Osteoblast (primary cell): ENCODE results near the gene JAM2. TPM values are rescaled to one million over a fixed set of nuclear protein-coding genes. Genes with fewer than 3 reads are reported as not detected.
A peak's percentile ranks its signal among the peaks of the same experiment; 100 is the strongest.

Source experiments
- DNase-seq: peaks from one replicate; pipeline ENCODE4 v3.0.0; 2011; ENCODE audit warnings: low spot score, mixed read lengths; ENCODE audit not compliant: insufficient read length; ENCODE audit errors: missing footprints
- H2AFZ ChIP-seq: 2 replicates; pipeline ENCODE4 v1.6.0; 2011; ENCODE audit warnings: mild to moderate bottlenecking, low read length
- H3K27ac ChIP-seq: 2 replicates; pipeline ENCODE4 v1.5.1; 2011; ENCODE audit warnings: mild to moderate bottlenecking, low read depth, low read length, moderate library complexity
- H3K27me3 ChIP-seq: 2 replicates; pipeline ENCODE4 v1.6.0; 2012; ENCODE audit warnings: mild to moderate bottlenecking, control low read depth, inconsistent platforms, low read length, moderate library complexity; ENCODE audit not compliant: insufficient read depth
- H3K36me3 ChIP-seq: 2 replicates; pipeline ENCODE4 v1.5.1; 2011; ENCODE audit warnings: mild to moderate bottlenecking, low read length, control low read depth, moderate library complexity; ENCODE audit not compliant: insufficient read depth
- H3K4me1 ChIP-seq: 2 replicates; pipeline ENCODE4 v1.5.1; 2011; ENCODE audit warnings: mild to moderate bottlenecking, low read length, control low read depth, moderate library complexity; ENCODE audit not compliant: insufficient read depth
- H3K4me2 ChIP-seq: 2 replicates; pipeline ENCODE4 v1.6.0; 2011; ENCODE audit warnings: mild to moderate bottlenecking, low read length; ENCODE audit not compliant: insufficient read depth
- H3K4me3 ChIP-seq: fragments of 200-600 bp; sonication (generic); 3 replicates; pipeline ENCODE4 v1.5.1; 2012; ENCODE audit warnings: mild to moderate bottlenecking, low read length, inconsistent platforms; ENCODE audit not compliant: insufficient read depth
- H3K79me2 ChIP-seq: 2 replicates; pipeline ENCODE4 v1.6.0; 2012; ENCODE audit warnings: mild to moderate bottlenecking, low read length, control low read depth, inconsistent platforms; ENCODE audit not compliant: insufficient read depth
- H3K9me3 ChIP-seq: 2 replicates; pipeline ENCODE4 v1.5.1; 2011; ENCODE audit warnings: low read depth, low read length, control low read depth
- H4K20me1 ChIP-seq: 2 replicates; pipeline ENCODE4 v1.6.0; 2012; ENCODE audit warnings: mild to moderate bottlenecking, low read length, control low read depth; ENCODE audit not compliant: insufficient read depth
- total RNA-seq: library from RNA; depleted of rRNA; stranded (reverse); fragments of >200 nt; gene quantifications from 2 replicates; pipeline ENCODE4 v1.2.3, GENCODE V29; 2012
- TF ChIP-seq, protein P1 (sequence below): IDR thresholded peaks from 2 replicates; pipeline ENCODE4 v1.5.1; 2011; ENCODE audit warnings: mild to moderate bottlenecking, low read depth, low read length, moderate library complexity; ENCODE audit errors: extremely low read depth

JAM2 gene
- total RNA-seq, 1 donor, result 1.1 TPM

DNA sequence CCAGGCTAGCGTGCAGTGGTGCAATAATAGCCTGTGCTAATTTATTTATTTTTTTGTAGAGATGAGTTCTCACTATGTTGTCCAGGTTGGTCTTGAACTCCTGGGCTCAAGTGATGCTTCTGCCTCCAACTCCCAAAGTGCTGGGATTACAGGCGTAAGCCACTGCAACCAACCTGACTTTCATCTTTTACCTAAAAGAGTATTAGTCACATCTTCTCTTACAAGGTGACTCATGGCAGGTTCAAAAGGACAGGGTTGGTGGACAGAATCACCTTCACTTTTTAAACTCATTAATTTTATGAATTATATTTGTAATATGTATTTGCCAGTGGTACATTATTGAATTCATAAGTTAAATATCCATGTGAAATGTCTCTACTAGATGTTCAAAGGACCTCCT lies 18.1 kb downstream of the JAM2 start:
- Histone ChIP-seq H3K27me3 (no peaks in the 10 kb centered on the region), H4K20me1 (no peaks in the 10 kb centered on the region), H3K9me3 (no peaks in the 10 kb centered on the region), H3K27ac (no peak overlapping the region), H3K4me3 (no peak overlapping the region), H3K79me2 (no peaks in the 10 kb centered on the region), H3K4me1 (no peaks in the 10 kb centered on the region), H3K36me3 (no peaks in the 10 kb centered on the region), H2AFZ (no peak overlapping the region), H3K4me2 (no peak overlapping the region)
- DNase-seq, result peak; percentile 37
- TF ChIP-seq, protein P1, sequence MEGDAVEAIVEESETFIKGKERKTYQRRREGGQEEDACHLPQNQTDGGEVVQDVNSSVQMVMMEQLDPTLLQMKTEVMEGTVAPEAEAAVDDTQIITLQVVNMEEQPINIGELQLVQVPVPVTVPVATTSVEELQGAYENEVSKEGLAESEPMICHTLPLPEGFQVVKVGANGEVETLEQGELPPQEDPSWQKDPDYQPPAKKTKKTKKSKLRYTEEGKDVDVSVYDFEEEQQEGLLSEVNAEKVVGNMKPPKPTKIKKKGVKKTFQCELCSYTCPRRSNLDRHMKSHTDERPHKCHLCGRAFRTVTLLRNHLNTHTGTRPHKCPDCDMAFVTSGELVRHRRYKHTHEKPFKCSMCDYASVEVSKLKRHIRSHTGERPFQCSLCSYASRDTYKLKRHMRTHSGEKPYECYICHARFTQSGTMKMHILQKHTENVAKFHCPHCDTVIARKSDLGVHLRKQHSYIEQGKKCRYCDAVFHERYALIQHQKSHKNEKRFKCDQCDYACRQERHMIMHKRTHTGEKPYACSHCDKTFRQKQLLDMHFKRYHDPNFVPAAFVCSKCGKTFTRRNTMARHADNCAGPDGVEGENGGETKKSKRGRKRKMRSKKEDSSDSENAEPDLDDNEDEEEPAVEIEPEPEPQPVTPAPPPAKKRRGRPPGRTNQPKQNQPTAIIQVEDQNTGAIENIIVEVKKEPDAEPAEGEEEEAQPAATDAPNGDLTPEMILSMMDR, result no peak

DNA sequence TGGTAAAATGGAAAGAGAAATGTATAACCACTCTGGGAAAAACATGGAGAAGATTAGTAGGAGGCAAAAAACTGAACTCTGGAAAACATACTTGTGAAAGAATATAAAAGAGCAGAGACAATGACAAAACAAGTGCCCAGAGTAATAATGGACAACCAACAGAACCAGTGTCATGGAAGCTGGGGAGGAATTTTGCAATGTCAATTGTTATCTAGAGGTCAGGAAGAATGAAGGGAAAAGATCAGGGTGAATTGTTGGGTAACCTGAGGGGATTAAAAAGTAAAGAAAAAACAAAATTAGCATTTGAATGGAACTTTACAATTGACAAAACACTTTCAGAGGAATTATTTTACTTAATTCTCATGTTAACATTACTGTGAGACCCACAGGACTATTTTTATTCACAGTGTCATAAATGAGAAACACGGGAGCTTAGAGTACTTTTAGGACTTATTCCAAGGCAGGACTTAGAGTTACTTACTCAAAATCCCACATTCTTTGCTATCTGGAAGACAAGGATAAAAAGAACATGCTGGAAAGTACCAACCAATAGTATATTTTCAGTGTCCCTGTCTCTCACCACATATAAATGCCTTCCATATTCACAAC lies 19.5 kb downstream of the JAM2 start:
- Histone ChIP-seq H3K4me1 (no peaks in the 10 kb centered on the region), H3K27ac (no peak overlapping the region), H4K20me1 (no peaks in the 10 kb centered on the region), H3K36me3 (no peaks in the 10 kb centered on the region), H3K79me2 (no peaks in the 10 kb centered on the region), H2AFZ (no peak overlapping the region), H3K9me3 (no peaks in the 10 kb centered on the region), H3K4me2 (no peak overlapping the region), H3K4me3 (no peak overlapping the region), H3K27me3 (no peaks in the 10 kb centered on the region)
- TF ChIP-seq, protein P1, result no peak
- DNase-seq, result no peak

GRCh38 chr21:25660233-25660632 lies 21.2 kb downstream of the JAM2 start:
- no peaks in the 10 kb centered on the region for H3K36me3 ChIP-seq
- no peak overlapping the region for H3K27ac ChIP-seq
- no peak overlapping the region for H3K4me2 ChIP-seq
- TF ChIP-seq, protein P1, result no peak
- DNase-seq, result no peak
- H3K4me3 ChIP-seq, result no peak overlapping the region
- no peaks in the 10 kb centered on the region for H3K9me3 ChIP-seq
- H3K79me2 ChIP-seq, result no peaks in the 10 kb centered on the region
- no peaks in the 10 kb centered on the region for H3K27me3 ChIP-seq
- no peak overlapping the region for H2AFZ ChIP-seq
- H3K4me1 ChIP-seq, result no peaks in the 10 kb centered on the region
- no peaks in the 10 kb centered on the region for H4K20me1 ChIP-seq

GRCh38 chr21:25664491-25664931 lies 25.5 kb downstream of the JAM2 start:
- H3K9me3 ChIP-seq, result no peaks in the 10 kb centered on the region
- no peaks in the 10 kb centered on the region for H3K4me1 ChIP-seq
- H3K27me3 ChIP-seq, result no peaks in the 10 kb centered on the region
- no peak for DNase-seq
- H3K36me3 ChIP-seq, result no peaks in the 10 kb centered on the region
- no peak overlapping the region for H3K4me3 ChIP-seq
- TF ChIP-seq, protein P1, result no peak
- no peaks in the 10 kb centered on the region for H4K20me1 ChIP-seq
- no peak overlapping the region for H2AFZ ChIP-seq
- no peak overlapping the region for H3K4me2 ChIP-seq
- no peak overlapping the region for H3K27ac ChIP-seq
- no peaks in the 10 kb centered on the region for H3K79me2 ChIP-seq
